HTR-8/SVneo (cell line): Measurements from ENCODE around the gene ANTKMT.
A peak's percentile ranks its signal among the peaks of the same experiment; 100 is the strongest.
"Not testable (repeated sequence)": the region's sequence is repeated elsewhere in the genome, so short reads cannot be mapped to it uniquely, and the experiment has no call there.

Source experiments
- DNase-seq: peaks from one replicate; pipeline ENCODE4 v3.0.0; 2011; ENCODE audit warnings: low spot score, mixed read lengths; ENCODE audit not compliant: insufficient read length
- FAIRE-seq: peaks from 2 replicates; lab custom pipeline; 2011; peaks lifted over from hg19 to GRCh38; lab: Jason Lieb, UNC

ANTKMT gene

DNA sequence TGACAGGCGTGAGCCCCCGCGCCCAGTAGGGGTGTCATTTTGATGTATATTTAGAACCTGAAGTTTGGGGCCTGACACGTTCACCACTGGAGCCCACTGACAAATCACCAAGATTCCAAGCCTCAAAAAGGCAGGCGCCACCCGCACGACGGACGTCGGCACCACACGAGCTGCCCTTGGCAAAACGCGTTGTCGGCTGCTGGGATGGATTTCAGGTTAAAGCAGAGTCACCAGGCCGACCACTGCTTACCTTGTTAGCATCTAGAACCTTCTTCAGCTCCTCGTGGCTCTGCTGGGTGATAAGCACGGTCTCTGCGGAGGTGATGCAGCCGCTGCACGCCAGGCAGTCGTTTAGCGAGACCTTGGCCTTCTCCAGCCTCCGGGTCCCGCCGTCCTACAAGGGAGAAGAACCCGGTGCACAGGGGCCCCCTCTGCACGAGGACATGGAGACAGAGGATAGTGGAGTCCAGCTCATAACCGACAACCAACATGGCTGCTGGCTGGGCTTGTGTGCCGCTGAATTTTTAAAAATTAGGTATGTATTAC lies 16.1 kb downstream of the ANTKMT start:
- no peak for DNase-seq
- no peak for FAIRE-seq

DNA sequence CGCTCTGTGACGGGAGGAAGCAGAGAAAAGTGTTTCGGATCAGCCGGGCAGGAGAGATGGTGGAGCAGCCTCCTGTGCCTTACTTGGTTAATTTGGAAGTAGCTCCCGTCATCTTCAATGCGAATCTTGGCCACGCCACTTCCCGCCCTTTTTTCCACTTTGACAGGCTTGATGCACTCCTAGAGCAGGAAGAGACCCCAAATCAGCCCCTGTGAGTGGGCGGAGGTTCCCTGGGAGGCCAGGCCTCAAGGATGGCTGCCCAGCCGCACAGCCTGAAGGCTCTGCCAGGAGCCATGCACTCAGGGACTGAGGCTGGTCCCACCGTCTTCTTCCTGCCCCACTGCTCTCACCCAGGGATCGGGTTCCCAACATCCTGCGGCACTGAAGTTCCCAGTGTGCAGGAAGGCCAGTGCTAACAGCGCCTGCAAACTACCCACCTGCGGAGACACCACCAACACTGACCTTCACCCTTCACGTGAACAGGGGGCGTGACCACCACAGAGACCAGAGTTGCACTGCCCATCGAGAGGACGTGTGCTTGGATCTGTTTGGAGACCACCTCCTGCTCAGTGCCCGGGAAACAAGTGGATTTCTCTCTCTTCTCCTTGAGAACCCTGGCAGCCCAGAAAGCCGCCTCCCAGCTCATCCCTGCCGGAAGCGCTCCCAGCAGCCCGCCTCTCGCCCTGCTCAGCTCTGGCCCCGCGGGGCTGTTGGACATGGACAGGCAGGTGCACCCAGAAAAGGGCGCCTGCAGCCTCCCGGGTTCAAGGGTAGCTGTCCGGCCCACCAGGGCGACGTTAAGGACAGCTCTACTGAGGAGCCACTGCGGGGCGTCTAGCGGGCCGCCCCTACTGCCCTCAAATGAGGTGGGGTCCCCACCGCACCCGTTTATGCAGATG lies 18.9 kb downstream of the ANTKMT start:
- FAIRE-seq = no peak
- DNase-seq = no peak

DNA sequence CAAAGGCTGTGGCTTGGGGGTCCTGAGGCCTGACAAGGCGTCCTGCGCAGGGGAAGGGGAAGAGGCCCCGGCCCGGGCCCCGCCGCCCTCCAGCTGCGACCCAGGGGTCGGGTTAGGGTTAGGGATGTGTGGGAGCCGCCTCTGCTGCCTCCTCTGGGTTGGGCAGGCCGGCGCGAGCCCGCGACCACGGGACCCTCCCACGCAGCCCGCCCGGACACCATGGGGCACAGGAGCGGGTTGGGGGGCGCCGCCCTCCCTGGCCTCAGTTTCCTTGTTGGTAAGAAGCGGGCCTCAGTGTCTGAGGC lies 19.5 kb downstream of the ANTKMT start:
- DNase-seq = no peak
- FAIRE-seq = no peak

DNA sequence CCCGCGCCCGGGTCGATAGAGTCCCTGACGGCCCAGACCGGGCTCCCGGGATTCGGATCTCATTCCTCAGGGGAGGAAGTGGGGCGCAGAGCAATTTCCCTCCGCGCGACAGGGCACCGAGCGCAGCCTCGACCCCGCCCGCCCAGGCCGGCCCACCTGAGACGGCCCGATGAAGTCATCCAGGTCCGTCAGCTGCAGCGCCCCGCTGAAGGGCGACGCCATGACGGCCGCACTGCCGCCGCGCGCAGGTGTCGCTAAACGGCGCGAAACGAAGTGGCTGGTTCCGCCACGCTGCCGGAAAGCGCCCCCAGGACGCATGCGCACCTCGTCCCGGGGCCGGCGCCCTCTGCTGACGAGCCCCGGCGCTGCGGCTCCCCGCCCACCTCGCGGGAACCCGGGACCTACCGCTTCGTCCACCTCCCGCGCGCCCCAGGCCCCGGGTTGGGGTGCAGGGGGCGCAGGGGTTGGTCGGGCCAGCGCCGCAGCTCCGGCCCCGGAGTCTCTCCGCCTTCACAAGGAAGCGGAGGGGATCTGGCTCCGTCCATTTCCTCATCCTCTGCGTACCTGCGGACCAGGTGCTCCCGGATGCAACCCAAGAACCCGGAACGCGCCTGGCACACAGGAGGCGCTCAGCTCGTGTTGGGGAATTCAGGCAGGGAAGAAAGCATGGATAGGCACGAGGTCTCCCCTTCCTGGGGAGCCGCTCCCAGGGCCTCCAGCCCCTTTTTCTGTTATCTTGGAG lies 20.0 kb downstream of the ANTKMT start, which contains the start of gene CIAO3:
TSS of gene CIAO3 (minus strand) at position 234 of the 742 bp plus-strand sequence. CDS start at position 222, 12 bp downstream.
- peak; percentile 91 for DNase-seq
- peak; percentile 97 for FAIRE-seq

DNA sequence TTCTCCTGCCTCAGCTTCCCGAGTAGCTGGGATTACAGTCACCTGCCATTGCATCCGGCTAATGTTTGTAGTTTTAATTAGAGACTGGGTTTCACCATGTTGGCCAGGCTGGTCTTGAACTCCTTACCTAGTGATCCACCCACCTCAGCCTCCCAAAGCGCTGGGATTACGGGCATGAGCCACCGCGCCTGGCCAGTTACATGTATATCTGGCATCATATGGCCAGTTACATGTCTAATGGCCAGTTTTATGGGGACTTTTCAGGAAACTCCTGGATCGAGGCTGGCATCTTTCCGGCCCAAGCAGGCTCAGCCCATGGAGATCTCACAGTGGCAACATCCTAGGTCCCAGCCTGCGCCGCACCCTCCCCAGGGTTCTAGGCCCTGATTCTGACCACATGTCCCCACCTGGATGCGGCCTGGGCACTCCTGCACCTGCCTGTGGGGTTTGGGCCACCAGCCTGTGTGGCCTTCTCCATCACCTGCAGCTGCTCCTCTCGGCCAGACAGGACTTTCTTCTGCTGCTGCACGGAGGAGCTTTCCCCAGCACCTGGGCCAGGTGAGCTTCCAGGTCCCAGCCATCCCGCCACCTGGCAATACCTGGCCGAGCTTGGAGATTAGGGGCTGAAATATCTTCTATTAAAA lies 21.2 kb downstream of the ANTKMT start:
- no peak for FAIRE-seq

DNA sequence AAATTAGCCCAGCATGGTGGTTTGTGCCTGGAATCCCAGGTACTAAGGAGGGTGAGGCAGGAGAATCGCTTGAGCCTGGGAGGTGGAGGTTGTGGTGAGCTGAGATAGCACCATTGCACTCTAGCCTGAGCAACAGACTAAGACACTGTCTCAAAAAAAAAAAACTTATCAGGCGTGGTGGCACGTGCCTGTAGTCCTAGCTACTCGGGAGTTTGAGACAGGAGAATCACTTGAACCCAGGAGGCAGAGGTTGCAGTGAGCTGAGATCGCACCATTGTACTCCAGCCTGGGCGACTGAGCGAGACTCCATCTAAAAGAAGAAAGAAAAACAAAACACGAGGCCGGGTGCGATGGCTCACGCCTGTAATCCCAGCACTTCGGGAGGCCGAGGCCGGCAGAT lies 21.9 kb downstream of the ANTKMT start:
- not testable (repeated sequence) for FAIRE-seq, DNase-seq

More for the DNA sequence above, 21.2 kb downstream of the ANTKMT start:
- DNase-seq = no peak

DNA sequence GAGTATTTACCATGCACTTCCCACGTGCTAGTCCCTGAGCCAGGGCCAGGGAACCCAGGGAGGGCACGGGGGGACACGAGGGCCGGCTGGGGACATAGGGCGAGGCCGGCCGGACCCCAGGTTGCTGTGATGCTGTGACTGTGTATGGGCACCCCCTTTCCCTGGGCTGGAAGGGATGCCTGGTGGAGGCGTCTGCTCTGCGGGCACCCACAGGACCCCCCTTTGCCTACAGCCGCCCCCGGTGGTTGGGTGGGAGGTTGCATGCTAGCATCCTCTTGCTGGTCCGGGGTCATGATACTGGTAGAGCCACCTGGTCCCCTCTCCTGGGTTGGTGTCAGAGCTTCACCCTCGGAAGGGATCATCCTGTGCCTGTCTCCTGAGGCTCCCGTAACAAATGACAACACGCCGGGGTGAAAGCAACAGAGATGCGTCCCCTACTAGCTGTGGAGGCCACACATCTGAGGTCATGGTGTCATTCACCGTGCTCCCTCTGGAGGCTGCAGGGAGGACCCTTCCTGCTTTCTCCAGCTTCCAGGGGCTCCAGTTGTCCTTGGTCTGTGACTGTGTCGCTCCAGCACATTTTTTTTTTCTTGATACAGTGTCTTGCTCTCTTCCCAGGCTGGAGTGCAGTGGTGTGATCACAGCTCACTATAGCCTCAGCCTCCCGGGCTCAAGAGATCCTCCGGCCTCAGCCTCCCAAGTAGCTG lies 23.0 kb downstream of the ANTKMT start:
- FAIRE-seq = no peak
- no peak for DNase-seq

DNA sequence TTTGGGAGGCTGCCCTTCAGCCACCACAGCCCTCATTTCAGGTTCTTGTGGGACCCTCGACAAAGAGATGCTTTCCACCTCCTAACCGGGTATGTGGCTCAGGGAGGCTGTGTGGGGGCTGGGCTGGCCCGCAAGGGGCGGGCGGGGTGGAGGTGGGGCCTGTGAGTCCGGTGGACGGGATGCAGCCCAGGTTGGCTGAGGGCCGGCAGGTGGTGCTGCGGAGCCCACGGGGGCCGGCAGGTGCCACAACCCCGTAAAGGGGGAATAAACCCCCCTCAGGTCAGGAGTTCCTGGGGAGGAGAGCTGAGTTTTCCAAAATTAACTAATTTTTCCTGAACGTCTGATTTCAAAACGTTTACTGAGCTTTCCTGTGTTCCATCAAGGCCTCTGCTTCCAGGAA lies 24.8 kb downstream of the ANTKMT start:
- FAIRE-seq = no peak

DNA sequence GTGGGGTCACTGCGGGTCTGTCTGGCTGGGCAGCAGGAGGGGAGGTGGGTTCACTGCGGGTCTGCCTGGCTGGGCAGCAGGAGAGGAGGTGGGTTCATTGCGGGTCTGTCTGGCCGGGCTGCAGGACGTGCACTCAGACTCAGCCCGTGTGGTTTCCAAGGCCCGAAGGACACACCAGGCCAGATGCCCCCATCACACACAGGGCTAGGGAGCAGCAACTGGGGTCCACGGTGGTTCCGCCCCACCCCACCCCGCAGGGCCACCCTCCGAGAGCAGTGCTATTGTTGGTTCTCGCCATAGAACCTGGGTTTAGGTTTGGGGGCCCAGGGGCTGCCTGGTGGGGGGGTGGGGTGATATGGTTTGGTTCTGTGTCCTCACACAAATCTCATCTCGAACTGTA lies 25.7 kb downstream of the ANTKMT start:
- DNase-seq = no peak
- FAIRE-seq = no peak

More for the DNA sequence above, 24.8 kb downstream of the ANTKMT start:
- no peak for DNase-seq

DNA sequence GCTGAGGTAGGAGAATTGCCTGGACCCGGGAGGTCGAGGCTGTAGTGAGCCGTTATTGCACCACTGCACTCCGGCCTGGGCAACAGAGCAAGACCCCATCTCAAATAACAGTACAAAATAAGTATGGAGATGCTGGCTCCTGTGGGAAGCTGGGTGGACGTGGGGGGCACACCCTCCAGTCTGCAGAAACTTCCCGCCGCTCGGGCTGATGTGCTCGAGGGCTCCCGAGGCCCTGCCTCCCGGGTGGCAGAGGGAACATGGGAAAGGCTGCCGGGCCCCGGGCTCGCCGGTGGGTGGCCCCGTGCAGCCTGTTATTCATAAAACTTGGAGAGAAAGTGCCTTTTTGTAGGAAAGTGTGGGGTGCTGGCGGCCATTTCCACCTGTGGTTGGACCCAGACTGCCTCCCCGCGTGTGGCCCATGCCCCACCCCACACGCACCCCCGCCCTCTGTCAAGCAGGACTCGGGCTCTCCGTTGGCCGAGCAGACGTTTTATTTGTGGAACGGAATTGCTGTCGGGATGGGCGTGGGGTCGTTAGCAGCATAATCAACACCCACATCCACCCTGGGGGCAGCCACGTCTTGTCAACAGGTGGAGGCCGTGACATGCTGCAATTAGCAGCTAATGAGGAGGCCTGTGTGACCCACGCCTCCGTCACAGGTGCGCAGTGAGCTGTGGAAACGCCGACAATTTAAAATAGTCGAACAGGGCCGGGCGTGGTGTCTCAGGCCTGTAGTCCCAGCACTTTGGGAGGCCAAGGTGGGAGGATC lies 27.2 kb downstream of the ANTKMT start:
- FAIRE-seq = no peak
- no peak for DNase-seq

DNA sequence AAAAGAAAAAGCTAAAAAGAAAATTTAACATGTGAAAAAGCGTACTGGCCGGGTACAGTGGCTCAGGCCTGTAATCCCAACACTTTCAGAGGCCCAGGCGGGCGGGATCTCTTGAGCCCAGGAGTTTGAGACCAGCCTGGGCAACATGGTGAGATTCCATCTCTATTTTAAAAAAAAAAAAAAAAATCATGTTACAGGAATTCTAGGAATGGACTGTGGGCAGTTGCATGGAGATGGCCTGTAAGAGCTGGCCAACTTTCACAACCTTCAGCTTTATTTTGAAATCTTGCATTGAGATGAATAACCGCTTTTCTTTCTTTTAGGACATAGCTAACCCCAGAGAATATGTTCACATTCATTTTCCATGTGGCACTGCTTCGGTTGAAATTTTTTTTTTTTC lies 28.1 kb downstream of the ANTKMT start:
- no peak for DNase-seq
- FAIRE-seq = no peak

DNA sequence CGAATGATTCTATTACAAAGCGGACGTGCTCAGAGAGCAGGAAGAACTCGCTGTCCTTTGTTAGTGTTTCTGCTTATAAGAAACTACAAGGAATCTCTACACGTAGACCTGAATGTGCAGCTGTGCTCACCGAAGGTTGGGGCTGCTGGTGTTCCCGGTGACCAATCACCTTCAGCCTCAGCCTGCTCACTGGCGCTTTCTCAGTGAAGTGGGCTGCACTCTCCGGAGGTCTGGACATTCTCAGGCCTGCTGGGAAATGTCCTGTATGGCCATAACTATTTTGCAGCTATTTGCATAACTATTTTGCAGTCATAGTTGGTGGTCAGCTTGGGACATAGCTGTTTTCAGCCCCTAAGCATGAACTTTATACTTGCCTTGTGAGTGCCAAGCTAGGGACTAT lies 29.5 kb downstream of the ANTKMT start:
- FAIRE-seq (no peak), DNase-seq (no peak)

DNA sequence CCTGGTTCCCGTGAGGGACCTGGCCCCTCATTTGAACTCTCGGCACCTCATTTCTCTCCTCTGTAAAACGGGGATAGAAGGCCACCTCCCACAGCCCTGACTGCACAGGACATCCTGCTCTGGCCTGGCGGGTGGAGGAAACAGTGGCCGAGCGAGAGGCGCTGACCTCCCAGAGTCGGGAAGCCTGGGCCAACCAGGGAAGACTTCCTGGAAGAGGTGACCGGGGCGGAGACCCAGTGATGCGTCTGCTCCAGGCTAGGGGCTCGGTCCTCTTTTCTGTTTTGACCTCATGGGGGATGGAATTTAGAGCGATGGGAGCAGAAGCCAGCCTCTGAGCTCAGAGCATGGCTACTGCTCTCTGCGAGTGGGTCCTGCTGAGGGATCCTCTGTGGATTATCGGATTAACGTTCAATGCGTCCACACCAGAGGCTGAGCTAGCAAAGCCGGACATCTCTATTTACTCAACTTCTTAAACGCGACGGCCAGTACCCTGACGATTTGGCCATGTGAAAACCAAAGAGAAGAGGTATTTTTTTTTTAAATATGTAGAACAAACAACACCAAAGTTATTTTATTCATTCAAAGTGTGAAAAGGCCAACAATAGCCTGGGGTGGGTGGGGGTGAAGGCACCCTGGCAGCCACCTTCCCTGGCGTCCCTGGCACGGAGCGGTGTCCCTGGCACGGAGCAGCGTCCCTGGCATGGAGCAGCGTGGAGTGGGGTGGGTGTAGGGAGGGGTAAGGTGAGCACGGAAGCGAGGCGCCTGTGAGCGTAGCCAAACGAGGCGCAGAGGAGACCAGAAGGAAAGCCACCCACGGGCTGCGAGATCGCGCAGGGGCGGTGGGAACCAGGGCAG lies 30.4 kb downstream of the ANTKMT start:
- DNase-seq (no peak), FAIRE-seq (no peak)

DNA sequence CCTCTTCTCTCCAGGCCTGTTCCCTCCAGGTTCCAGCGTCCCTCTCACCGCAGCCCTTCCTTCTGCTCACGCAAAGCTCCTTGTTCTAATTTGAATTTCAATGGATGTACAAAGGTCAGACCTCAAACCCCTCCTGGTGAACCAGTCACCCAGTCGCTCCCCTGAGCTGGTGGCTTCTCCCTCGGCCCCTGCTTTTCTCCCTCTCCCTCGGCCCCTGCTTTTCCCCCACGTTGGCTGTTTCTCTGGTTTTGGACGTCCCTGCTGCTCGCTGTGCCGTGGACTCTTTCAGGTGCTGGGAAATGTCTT lies 31.0 kb downstream of the ANTKMT start:
- no peak for FAIRE-seq
- DNase-seq = no peak

DNA sequence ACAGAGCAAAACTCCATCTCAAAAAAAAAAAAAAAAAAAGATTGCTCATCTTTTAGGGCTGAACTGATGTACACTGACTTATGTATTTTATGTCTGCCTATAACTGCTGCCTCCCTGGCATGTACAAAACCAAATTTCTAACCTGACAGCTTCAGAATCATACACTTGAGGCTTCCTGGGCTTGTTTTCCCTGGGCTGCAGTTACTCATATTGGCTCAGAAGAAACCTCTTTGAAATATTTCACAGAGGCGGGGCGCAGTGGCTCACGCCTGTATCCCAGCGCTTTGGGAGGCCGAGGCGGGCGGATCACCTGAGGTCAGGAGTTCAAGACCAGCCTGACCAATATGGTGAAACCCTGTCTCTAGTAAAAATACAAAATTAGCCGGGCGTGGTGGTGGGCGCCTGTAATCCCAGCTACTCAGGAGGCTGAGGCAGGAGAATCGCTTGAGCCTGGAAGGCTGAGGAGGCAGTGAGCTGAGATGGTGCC lies 33.2 kb downstream of the ANTKMT start:
- not testable (repeated sequence) for DNase-seq, FAIRE-seq

DNA sequence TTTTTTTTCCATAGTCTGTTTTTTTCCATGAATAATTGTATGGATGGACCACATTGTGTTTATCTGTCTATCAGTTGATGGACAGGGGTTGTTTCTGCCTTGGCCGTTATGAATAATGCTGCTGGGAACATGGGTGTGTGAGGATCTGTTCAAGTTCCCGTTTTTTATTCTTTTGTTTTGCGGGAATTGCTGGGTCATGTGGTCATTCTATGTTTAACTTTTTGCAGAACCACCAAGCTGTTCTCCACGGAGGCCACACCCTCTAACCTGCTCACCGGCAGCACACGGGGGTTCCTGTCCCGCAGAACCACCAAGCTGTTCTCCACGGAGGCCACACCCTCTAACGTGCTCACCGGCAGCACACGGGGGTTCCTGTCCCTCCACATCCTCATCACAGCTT lies 33.7 kb downstream of the ANTKMT start:
- DNase-seq = no peak
- FAIRE-seq = no peak

DNA sequence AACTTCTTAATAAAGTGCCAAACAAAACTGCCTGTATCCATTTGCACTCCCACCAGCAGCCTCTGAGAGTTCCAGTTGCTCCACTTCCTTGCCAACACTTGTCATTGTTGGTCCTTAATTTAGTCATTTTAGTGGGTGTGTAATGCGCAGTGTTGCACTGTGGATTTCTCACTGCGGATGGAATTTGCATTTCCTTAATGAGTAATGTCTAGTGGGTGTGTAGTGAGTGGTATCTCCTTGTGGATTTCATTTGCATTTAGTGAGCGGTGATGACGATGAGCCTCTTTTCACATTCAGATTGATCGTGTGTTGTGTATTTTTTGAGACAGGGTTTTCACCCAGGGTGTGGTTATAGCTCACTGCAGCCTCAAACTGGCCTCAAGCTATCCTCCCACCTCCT lies 35.5 kb downstream of the ANTKMT start:
- no peak for FAIRE-seq
- DNase-seq = no peak

DNA sequence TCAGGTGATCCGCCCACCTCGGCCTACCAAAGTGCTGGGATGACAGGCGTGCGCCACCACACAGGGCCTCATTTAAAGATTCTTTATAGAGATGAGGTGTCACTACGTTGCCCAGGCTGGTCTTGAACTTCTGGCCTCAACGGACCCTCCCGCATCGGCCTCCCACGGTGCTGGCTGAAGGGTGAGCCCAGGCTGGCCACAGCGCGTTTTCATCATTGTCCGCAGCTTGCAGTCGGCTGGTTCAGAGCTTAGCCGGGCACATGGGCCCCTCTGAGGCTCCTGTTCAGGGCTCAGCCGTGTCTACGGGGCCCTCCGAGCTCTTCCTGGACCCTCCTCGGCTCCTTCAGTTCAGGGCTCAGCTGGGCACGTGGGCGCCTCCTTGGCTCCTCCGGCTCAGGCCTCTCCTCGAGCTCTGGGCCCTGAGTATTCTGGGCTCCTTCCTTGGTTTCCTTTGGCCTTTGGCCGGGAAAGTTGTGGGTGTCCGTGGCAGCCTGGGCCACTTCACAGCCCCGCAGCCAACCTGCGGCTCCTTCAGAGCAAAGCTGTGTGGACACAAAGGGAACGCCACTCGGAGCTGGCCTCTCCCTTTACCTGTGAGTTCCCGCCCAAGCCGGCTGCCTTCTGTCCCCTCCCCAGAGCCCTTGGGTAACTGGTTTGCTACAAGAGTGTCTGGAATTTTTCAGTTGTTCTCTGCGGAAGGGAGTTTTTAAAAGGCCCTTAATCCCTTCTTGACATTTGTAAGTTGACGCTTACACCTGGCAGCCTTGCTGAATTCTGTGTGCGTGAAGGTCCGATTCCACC lies 38.4 kb downstream of the ANTKMT start:
- DNase-seq (no peak), FAIRE-seq (no peak)
